Measurements from ENCODE around the gene FAM13C. TPM values are rescaled to one million over a fixed set of nuclear protein-coding genes. Genes with fewer than 3 reads are reported as not detected.

Gene FAM13C
- total RNA-seq, 4 donors from 2014 or later: 5.0 to 18.5 (median 9.7) TPM

DNA sequence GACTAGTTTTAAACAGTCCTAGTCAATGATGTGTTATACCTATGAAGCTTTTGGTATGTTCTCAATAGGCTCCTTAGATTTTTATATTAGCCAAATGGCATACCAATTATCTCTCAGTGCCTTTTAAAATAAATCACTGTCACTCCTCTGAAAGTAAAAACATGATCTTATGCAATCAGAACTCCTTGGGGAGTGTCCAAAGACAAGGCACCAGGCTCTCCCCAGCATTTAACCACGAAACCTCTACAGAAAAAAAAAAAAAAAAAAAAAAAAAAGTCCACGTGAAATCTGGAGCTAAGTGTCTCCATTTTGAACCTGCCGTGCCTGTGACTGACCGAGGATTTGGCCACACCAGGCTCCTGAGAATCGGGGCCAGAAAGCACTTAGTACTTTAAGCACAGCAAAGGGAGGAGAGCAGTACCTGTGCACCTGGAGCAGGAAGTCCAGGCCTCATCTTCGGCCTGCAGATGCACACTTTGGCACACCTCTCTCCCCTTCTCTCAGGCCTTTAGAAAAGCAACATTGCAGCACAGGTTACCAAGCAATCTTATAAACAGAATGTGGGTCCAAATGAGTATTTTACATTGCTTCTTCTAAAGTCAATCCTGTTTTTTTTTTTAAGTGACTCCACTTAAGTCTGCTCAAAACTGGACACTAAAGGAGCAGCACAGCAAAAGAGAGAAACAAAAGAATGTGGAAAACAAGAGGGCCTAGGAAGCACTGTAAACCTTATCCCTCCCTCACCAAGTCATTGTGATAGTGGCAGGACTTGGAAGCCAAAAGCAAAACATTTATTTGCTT, 1.5 kb downstream of the FAM13C start:
- TF ChIP-seq, protein P1, sequence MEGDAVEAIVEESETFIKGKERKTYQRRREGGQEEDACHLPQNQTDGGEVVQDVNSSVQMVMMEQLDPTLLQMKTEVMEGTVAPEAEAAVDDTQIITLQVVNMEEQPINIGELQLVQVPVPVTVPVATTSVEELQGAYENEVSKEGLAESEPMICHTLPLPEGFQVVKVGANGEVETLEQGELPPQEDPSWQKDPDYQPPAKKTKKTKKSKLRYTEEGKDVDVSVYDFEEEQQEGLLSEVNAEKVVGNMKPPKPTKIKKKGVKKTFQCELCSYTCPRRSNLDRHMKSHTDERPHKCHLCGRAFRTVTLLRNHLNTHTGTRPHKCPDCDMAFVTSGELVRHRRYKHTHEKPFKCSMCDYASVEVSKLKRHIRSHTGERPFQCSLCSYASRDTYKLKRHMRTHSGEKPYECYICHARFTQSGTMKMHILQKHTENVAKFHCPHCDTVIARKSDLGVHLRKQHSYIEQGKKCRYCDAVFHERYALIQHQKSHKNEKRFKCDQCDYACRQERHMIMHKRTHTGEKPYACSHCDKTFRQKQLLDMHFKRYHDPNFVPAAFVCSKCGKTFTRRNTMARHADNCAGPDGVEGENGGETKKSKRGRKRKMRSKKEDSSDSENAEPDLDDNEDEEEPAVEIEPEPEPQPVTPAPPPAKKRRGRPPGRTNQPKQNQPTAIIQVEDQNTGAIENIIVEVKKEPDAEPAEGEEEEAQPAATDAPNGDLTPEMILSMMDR (IDR thresholded peaks at IDR 0.05): no peak
- DNase-seq (ENCODE audit: low spot score in 2 of 2): no peak
- intact Hi-C loops (cut with DNase I; ENCODE audit: low total_unique reads): no loop called here
- 41 to 47% methylated on average over 6 of the region's 6 CpGs for WGBS, 2 donors
- H3K4me3 ChIP-seq (ENCODE audit: low read depth, poor library complexity, severe bottlenecking): no peak overlapping the region

DNA sequence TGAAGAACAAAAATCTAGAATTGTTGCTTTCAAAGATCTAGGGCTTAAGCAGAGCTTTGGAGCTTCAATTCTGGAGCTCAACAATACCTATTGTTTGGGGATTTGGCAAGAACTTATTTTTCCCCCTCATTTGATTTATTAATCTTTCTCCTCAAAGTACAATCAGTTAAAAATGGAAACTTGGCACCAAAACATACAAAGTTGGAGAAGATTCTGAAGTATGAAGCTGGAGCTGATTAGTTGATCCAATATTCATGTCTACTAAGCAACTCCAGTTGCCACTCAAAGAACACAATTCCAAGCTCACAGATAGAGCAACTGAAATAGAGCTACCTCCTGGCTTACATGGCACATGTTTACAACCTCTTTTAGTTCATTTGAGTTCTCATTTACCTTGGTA, 3.8 kb downstream of the FAM13C start:
- no peak overlapping the region for H3K4me3 ChIP-seq (ENCODE audit: low read depth, poor library complexity, severe bottlenecking)
- no peak for DNase-seq (ENCODE audit: low spot score in 2 of 2)
- TF ChIP-seq POLR2A (IDR thresholded peaks at IDR 0.05): no peak
- TF ChIP-seq, protein P1 (IDR thresholded peaks at IDR 0.05): no peak
- intact Hi-C loops (cut with DNase I; ENCODE audit: low total_unique reads): no loop called here

DNA sequence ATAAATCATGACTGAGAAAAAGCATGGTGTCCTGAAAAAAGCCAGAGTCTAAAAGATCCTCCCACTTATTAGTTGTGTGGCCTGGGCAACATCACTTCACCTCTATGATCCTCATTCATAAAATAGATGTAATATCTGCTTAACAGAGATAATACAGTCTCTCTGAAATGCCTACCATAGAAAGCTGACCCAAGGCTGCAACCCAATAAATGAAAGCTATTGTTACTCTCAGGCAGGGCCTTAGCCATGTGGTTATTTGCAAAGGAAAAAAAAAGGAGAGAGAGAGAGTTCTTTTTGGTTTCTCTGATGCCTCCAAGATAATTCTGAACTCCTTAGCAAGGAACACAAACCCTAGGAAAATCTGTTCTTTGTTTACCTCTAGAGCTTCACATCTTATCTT, 7.9 kb downstream of the FAM13C start:
- intact Hi-C loops (cut with DNase I; ENCODE audit: low total_unique reads): no loop called here
- no peak for TF ChIP-seq POLR2A (IDR thresholded peaks at IDR 0.05)
- TF ChIP-seq, protein P1 (IDR thresholded peaks at IDR 0.05): no peak

DNA sequence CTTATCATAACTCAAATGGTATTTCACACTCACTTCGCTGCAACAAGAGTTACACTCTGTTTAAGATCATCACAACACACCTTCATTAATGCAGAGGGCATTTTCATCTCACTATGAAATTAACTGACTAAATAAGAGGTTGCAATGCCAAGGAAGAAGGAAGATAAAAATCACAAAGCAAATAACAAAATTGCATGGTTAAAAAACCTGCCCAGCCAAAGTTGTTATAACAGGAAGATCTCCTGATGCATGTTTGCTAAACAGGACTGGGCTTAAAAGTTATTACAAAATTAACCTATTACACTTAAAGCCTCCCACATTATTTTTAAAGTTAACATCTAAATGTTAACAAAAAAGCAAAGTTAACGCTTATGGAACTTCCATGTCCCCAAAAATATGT, 11.8 kb downstream of the FAM13C start:
- intact Hi-C loops (cut with DNase I; ENCODE audit: low total_unique reads): no loop called here
- DNase-seq (ENCODE audit: low spot score in 2 of 2): no peak

More for the DNA sequence above, 7.9 kb downstream of the FAM13C start:
- H3K4me3 ChIP-seq (ENCODE audit: low read depth, poor library complexity, severe bottlenecking): no peak overlapping the region
- no peak for DNase-seq (ENCODE audit: low spot score in 2 of 2)

DNA sequence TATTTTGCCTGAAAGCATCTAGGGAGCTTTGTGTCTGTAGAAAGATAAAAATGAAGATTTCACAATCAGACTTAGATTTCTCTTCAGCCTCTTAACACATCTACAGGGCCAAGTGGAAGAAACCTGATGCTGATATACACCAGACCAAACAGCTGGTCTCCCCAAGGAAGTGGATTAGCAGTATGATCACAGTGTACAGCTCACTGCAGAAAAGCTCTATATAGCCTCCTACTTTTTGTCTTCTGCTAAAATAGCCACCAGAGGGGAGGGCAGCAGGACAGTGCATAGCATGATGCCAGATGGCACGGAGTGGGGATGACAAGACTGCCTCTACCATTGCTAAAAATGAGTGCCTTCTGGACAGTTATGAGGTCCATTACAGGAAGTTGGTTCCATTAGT, 16.0 kb downstream of the FAM13C start:
- 94 to 95% methylated on average over 1 of the region's 1 CpG for WGBS, 2 donors
- DNase-seq (ENCODE audit: low spot score in 2 of 2): no peak
- intact Hi-C loops (cut with DNase I; ENCODE audit: low total_unique reads): no loop called here
- TF ChIP-seq, protein P1 (IDR thresholded peaks at IDR 0.05): no peak
- TF ChIP-seq POLR2A (IDR thresholded peaks at IDR 0.05): no peak
- no peak overlapping the region for H3K4me3 ChIP-seq (ENCODE audit: low read depth, poor library complexity, severe bottlenecking)

More for the DNA sequence above, 11.8 kb downstream of the FAM13C start:
- 93 to 96% methylated on average over 2 of the region's 2 CpGs for WGBS, 2 donors
- no peak overlapping the region for H3K4me3 ChIP-seq (ENCODE audit: low read depth, poor library complexity, severe bottlenecking)
- TF ChIP-seq, protein P1 (IDR thresholded peaks at IDR 0.05): no peak
- TF ChIP-seq POLR2A (IDR thresholded peaks at IDR 0.05): no peak

DNA sequence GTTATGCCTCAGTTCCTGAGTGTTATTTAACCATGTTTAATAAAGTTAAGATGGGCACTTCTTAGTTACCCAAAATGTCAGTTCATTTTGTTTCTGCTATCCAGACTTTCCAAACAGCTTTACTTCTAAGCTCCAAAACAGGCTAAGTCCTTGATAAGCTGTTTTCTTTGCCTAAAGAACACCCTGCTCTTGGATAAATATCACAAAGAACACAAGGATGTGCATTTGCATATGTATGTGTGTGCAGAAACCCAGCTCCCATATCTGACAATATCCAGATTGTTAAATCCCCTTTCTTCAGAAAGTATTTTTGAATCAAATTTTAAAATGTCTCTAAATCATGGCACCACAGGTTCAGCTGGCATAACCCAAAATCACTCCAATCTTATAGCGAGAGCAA, 19.6 kb downstream of the FAM13C start:
- DNase-seq (ENCODE audit: low spot score in 2 of 2): no peak
- TF ChIP-seq POLR2A (IDR thresholded peaks at IDR 0.05): no peak
- TF ChIP-seq, protein P1 (IDR thresholded peaks at IDR 0.05): no peak
- 51 to 98% methylated on average over 1 of the region's 1 CpG for WGBS, 2 donors
- intact Hi-C loops (cut with DNase I; ENCODE audit: low total_unique reads): no loop called here
- H3K4me3 ChIP-seq (ENCODE audit: low read depth, poor library complexity, severe bottlenecking): no peak overlapping the region
